ENCODE results near the gene TMEM87A.

The TMEM87A gene

DNA sequence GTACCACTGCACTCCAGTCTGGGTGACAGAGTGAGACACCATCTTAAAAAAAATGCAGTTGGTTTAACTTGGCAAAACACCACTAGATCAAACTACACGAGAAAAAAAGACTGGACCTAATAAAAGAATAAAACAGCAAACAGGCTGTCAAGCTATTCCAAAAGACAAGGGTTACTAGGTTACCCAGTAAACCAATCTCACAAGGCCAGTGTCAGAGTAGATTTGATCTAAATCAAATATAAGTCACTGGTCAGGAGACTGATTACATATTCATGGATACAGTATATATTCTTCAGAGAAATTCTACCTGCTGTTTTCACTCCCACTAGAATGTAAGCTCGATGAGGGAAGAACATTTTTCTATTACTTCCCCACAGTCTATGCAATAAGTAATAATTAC is 2.7 kb downstream of the TMEM87A start:
- TF ChIP-seq, protein P1, sequence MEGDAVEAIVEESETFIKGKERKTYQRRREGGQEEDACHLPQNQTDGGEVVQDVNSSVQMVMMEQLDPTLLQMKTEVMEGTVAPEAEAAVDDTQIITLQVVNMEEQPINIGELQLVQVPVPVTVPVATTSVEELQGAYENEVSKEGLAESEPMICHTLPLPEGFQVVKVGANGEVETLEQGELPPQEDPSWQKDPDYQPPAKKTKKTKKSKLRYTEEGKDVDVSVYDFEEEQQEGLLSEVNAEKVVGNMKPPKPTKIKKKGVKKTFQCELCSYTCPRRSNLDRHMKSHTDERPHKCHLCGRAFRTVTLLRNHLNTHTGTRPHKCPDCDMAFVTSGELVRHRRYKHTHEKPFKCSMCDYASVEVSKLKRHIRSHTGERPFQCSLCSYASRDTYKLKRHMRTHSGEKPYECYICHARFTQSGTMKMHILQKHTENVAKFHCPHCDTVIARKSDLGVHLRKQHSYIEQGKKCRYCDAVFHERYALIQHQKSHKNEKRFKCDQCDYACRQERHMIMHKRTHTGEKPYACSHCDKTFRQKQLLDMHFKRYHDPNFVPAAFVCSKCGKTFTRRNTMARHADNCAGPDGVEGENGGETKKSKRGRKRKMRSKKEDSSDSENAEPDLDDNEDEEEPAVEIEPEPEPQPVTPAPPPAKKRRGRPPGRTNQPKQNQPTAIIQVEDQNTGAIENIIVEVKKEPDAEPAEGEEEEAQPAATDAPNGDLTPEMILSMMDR (conservative IDR thresholded peaks at IDR 0.05; ENCODE audit: low read depth, low read length), result no peak
- H3K4me3 ChIP-seq (ENCODE audit: low read depth, low read length), result no peak overlapping the region
- DNase-seq (ENCODE audit: low read depth), result no peak

DNA sequence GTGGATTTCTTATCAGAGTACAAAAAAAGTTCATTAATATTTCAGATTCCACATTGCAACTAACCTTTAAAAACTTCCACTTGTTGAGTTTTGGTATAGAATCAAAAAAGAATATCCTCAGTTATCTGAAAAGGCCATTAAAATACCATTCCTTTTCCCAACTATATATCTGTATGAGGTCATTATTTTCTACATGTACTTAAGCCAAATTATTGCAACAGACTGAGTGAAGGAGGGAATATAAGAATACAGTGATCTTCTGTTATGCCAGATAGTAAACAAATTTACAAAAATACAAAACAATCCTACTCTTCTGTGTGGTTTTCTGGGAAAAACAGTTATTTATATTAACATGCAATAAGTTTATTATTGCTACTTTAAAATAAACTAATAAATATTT is 5.9 kb downstream of the TMEM87A start:
- TF ChIP-seq, protein P1 (conservative IDR thresholded peaks at IDR 0.05; ENCODE audit: low read depth, low read length), result no peak
- no peak for DNase-seq (ENCODE audit: low read depth)
- H3K4me3 ChIP-seq (ENCODE audit: low read depth, low read length), result no peak overlapping the region

DNA sequence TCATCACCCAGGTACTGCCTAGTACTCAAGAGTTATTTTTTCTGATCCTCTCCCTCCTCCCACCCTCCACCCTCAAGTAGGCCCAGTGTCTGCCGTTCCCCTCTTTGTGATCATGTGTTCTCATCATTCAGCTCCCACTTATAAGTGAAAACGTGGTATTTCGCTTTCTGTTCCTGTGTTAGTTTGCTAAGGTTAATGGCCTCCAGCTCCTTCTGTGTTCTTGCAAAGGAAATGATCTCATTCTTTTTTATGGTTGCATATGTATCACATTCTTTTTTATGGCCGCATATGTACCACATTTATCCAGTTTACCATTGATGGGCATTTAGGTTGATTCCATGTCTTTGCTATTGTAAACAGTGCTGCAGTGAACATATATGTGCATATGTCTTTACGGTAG is 8.4 kb downstream of the TMEM87A start:
- no peak for DNase-seq (ENCODE audit: low read depth)
- TF ChIP-seq, protein P1 (conservative IDR thresholded peaks at IDR 0.05; ENCODE audit: low read depth, low read length), result no peak

DNA sequence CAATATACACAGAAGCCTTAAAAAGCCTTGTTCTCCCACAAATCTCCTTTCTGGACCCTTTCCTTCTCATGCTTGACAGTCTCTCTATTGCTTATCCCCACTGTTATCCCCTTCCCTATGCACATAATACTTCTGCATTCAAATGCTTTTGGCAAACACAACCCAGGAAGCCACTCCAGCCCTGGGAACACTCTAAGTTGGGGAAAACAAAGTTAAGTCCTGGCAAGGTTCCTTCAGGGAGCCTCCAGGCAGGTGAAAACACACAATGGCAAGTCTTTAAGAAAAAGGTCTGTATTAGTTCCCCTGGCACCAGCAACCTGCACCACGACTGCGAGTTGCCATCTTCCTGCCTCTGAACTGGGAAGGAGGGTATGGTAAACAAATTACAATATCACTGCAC is 19.9 kb downstream of the TMEM87A start:
- no peak overlapping the region for H3K4me3 ChIP-seq (ENCODE audit: low read depth, low read length)
- TF ChIP-seq, protein P1 (conservative IDR thresholded peaks at IDR 0.05; ENCODE audit: low read depth, low read length), result no peak

More for the DNA sequence above, 8.4 kb downstream of the TMEM87A start:
- no peak overlapping the region for H3K4me3 ChIP-seq (ENCODE audit: low read depth, low read length)

DNA sequence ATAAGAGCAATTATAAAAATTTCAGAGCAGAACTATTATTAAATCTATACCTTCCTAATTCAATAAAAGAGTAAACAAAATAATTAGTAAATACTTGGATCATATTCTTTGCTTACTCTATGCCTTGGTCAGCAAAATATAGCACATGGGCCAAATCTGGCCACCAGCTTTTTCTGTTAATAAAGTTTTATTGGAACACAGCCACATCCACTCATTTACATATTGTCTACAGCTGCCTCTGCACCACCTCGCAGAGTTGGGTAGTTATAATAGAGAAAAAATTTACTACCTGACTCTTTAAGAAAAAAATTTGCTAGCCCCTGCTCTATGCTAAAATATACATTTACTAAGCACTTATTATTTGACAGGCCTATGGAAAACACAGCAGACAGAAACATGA is 32.4 kb downstream of the TMEM87A start:
- H3K4me3 ChIP-seq (ENCODE audit: low read depth, low read length), result no peak overlapping the region
- no peak for DNase-seq (ENCODE audit: low read depth)
- TF ChIP-seq, protein P1 (conservative IDR thresholded peaks at IDR 0.05; ENCODE audit: low read depth, low read length), result no peak

More for the DNA sequence above, 19.9 kb downstream of the TMEM87A start:
- DNase-seq (ENCODE audit: low read depth), result no peak

DNA sequence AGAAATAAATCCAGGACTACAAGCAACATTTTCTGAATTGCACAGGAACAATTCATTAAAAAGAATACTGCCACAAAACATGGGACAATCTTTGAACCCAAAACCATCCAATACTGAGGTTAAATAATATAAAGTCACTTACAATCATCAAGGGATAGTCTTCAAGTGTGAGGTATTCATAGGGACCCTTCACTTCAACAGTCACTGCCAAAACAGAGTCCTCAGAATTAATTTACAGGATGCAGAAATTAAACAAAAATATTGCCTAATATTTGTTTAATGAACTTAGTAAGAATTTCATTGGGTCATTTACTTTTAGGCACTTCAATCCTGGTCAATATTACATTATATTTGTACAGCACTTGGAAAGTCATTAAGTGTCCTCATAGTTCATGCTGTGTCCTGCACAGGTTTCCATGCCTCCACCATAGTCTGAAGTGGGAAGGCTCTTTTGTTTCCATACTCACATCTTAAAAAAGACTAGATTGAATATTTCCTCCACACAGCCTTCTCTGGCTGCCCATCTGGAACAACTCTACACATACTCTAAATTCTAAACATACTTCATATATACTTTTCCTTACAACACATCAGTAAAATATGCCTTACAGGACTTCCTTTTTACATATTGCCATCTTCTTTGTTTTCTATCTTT is 33.6 kb downstream of the TMEM87A start:
- TF ChIP-seq, protein P1 (conservative IDR thresholded peaks at IDR 0.05; ENCODE audit: low read depth, low read length), result no peak
- peak; percentile 46 for DNase-seq (ENCODE audit: low read depth)
- no peak overlapping the region for H3K4me3 ChIP-seq (ENCODE audit: low read depth, low read length)

DNA sequence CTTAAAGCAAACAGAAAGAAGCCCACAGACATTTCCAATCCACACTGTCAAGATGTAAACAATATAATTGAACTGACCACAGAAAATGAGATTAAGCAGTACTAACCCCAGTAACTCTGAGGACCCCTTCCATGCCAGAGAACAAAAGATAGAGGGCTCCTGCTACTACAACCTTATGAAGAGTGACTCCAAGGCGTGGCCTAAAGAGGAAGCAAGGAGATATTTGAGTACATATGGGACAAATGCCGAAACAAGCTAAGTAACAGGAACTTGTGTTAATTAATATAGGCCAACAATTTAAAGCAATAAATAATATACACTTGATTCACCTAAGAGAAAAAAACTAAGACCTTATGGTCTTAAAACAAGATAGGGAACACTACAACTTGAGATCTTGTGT is 40.1 kb downstream of the TMEM87A start:
- TF ChIP-seq, protein P1 (conservative IDR thresholded peaks at IDR 0.05; ENCODE audit: low read depth, low read length), result no peak
- DNase-seq (ENCODE audit: low read depth), result no peak
- H3K4me3 ChIP-seq (ENCODE audit: low read depth, low read length), result no peak overlapping the region
